C4-2B (cell line): Measurements from ENCODE around the gene TENM4.

ENCODE experiments used
- H3K27ac ChIP-seq: fragments of 450-650 bp; 2 replicates; pipeline ENCODE4 v1.5.1; 2017
- CTCF ChIP-seq: fragments of 450-650 bp; conservative IDR thresholded peaks from 2 replicates; pipeline ENCODE4 v1.5.1; 2017; ENCODE audit warnings: mild to moderate bottlenecking
- ZFX ChIP-seq: fragments of 450-650 bp; IDR thresholded peaks from 2 replicates; pipeline ENCODE4 v1.6.1; 2017

TENM4 gene

DNA sequence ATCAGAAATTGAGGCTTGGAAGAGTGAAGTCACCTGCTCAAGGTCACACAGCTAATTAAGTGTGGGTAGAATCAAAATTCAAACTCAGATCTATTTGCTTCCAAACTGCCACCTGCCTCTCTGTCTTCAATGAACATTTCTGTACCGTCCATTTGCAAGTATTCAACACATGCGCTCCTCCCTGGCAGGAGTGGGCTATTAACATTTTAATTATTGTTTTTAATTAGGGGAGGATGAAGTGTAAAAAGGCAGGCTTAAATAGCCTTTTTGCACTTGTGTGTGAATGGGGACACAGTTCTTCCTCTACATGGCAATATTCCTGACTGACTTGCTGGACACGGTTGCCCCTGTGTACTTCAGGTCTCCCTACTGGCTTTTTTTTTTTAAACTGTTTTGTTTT is 751.7 kb downstream of the TENM4 start:
- no peak for TF ChIP-seq CTCF
- no peak for TF ChIP-seq ZFX
- H3K27ac ChIP-seq = no peak overlapping the region

DNA sequence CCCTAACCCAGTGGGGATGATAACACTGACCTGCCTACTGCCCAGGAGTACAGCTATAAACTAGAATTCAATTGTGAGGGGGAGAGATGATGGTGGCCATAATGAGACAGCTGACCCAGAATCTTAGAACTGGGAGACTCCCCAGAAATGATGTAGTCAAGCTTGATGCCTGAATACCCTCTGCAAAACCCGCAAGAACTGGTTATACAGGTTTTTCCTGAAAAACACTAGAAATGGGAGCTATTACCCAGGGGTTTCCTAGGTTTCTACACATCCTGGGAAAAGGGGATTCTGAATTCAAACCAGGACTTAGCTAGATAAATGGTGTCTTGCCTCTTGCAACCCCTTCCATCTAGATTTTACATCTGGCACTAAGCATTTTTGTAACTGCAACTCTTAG is 752.4 kb downstream of the TENM4 start:
- no peak for TF ChIP-seq ZFX
- no peak for TF ChIP-seq CTCF
- H3K27ac ChIP-seq = no peak overlapping the region

DNA sequence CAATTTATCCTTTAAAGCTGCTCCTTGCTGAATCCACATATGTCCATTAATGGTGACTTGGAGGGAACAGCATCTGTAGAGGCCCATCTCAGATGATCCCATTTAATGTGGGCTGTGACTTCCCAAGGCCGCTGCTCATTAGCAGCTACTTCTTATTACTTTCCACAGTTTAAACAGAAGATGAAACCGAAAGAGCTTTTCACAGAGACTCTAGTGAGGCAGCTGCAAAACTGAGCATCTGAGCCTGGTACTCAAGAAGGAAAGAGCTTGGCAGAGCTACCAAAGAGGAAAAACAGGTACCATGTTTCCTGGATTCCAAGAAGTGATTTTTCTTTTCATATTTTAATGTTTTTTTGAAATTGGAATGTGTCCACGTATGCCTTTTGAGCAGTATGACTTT is 755.7 kb downstream of the TENM4 start:
- TF ChIP-seq CTCF = no peak
- TF ChIP-seq ZFX = no peak
- H3K27ac ChIP-seq = no peak overlapping the region

DNA sequence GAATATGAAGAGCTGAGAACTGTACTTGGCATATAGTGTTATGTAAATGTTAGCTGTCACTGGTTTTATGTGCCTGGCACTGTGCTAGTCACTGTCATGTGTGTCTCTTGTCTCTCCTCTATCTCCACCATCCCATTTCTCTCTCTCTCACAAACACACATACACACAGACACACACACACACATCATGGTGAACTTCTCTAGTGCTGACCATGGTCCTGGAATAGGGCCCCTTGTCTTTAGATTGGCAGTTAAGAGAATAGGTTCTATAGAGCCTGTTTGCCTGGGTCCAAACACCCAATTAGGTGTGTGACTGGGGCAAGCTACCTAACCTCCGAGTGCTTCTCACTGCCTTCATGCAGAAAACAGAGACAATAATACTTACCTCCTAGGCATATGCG is 756.5 kb downstream of the TENM4 start:
- TF ChIP-seq ZFX (no peak), CTCF (no peak)
- H3K27ac ChIP-seq = no peak overlapping the region

DNA sequence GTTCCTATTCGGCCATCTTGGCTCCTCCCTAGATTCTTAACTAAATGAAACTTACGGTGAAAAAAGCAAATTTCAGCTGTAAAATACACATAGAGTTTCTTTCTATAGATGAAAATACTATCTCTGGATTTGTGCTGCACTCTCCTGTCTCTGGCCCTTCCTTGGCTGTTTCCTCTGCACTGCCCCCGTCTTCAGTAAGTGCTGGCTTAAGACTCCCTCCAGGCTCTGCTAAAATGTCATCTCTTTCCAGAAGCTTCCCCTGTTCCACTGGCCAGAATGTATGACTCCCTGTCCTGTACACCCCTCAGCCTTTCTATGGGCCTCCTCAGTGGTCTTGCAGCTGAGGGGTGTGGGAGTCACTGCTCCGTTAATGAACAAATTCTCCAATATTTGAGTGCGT is 757.1 kb downstream of the TENM4 start:
- no peak overlapping the region for H3K27ac ChIP-seq
- TF ChIP-seq ZFX = no peak
- no peak for TF ChIP-seq CTCF

- no peak overlapping the region for H3K27ac ChIP-seq
- TF ChIP-seq ZFX = no peak
Observed at GRCh38 chr11:78676026-78676557, 764.7 kb downstream of the TENM4 start.

DNA sequence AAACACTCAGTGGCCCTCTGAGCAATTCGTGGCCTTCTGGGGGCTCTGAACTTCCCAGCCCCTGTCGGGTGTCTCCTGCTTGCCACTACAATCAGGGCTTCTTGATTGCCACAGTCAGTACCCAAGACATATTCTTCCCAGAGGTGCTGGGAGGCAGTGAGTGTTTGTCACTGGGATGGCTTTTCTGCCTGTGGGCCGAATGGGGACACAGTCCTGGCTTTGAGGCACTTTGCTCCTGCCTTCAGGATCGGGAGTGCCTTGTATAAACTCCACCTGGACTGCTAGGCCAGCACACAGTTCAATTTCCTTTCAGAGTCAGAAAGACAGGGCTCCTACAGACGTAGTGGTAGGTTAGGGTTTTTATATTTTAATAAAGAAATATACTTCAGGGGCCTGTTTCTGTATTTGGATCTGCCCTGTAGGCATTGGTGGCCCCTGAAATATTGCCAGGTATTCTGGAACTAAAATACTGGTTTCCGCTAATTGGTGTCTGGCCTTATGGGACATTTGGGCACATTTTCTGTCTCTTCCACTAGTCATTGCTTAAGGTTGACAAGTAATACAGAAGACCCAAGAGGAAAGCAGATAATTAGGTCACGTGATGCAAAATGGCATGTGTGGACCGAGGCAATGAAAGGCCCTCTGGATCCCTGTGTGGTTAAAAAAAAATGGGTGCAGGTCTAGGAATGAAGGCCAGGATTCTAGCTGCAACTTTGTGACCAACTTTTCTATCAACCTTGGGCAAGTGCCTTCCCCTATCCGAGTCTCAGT is 767.8 kb downstream of the TENM4 start:
- no peak for TF ChIP-seq CTCF
- TF ChIP-seq ZFX = no peak
- H3K27ac ChIP-seq = no peak overlapping the region

DNA sequence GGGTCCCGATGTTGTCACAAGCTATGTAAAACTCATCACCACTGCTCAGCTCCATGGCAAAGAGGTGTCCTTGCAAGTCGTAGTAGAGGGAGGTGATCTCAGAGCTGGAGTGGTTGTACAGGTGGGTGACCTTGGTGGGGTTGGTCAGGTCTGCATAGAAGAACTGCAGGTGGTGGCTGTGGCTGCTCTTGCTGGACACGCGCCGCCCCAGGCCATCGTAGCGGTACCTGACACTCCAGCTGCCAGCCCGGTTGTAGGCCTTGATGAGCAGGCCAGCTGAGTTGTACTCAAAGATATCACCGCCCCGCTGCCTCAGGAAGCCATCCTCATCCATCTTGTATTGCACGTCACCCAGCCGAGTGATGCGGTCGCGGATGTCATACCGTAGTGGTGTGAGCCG is 771.6 kb downstream of the TENM4 start:
- no peak overlapping the region for H3K27ac ChIP-seq
- TF ChIP-seq CTCF (no peak), ZFX (no peak)
